ENCODE results near the gene LIPI. TPM values are rescaled to one million over a fixed set of nuclear protein-coding genes. Genes with fewer than 3 reads are reported as not detected.
"Not testable (repeated sequence)": the region's sequence is repeated elsewhere in the genome, so short reads cannot be mapped to it uniquely, and the experiment has no call there.

The LIPI gene
- total RNA-seq, 2 experiments from 2014 or later = not detected

GRCh38 chr21:14229399-14229798 lies 18.6 kb upstream of the LIPI start:
- POLR2A ChIA-PET = no interaction called here
- Mint-ChIP-seq H3K4me1 (ENCODE audit: low read depth) (no peaks in the 10 kb centered on the region), H3K27ac (no peak overlapping the region), H3K27me3 (ENCODE audit: low read depth) (no peaks in the 10 kb centered on the region), H3K9me3 (ENCODE audit: insufficient read depth) (peaks cover 8% of the 10 kb centered on the region), H3K36me3 (ENCODE audit: low read depth) (peaks cover 3% of the 10 kb centered on the region), H3K4me3 (no peak overlapping the region)
- CTCF ChIA-PET = no interaction called here
- ATAC-seq = no peak
- no peak for DNase-seq

DNA sequence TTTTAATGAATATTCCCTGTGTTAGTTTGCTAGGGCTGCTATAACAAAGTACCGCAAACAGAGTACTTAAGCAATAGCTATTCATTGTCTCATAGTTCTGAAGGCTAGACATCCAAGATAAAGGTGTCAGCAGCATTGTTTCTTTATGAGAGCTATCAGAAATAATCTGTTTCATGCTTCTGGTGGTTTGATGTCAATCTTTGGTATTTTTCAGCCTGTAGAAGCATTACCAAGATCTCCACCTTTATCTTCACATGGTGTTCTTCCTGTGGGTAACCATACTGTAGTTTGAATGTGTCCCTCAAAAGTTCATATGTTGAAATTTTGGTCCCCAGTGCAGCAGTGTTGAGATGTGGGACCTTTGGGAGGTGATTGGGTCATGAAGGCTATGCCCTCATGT lies 12.6 kb upstream of the LIPI start:
- Mint-ChIP-seq H3K4me3 (no peak overlapping the region), H3K36me3 (ENCODE audit: low read depth) (no peaks in the 10 kb centered on the region), H3K9me3 (ENCODE audit: insufficient read depth) (no peaks in the 10 kb centered on the region), H3K4me1 (ENCODE audit: low read depth) (no peaks in the 10 kb centered on the region), H3K27ac (no peak overlapping the region), H3K27me3 (ENCODE audit: low read depth) (peaks cover under 1% of the 10 kb centered on the region)
- POLR2A ChIA-PET = no interaction called here
- no peak for DNase-seq
- ATAC-seq = no peak
- CTCF ChIA-PET = no interaction called here

DNA sequence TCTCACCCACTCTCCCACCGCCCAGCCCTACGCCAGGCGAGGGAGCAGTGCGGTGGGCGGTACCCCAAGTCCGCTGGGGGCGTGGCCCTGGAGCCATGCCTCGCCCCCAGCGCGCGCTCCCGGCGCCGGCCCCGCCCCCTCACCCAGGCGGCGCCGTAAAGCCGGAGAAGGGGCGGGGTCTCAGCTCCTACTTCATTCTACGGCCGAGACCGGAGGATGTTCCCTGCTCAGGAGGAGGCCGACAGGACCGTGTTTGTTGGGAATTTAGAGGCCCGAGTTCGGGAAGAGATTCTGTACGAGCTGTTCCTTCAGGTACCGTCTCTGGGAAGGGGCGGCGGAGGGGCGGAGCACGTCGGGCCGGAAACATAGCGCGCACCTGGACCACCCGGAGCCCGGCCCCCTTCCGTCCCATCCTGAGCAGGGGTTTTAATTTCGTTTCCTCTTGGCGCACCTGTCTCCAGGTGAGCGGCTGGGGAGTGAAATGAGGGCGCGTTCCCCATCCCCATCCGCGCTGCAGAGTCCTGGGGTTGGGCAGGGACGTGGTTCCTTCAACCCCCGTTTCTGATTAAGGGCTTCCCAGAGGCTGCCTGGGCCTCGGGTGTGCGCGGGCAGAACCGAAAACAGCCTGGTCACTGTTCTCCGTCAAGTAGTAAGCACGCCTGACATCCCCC lies 5.4 kb upstream of the LIPI start, which contains the start of gene RBM11:
Gene RBM11, plus strand, starts transcription at position 187 of the 671 bp plus-strand sequence. Its CDS starts 30 bp downstream, at position 217.
- ATAC-seq (peak; percentile 95), DNase-seq (peak; percentile 76)
- no peaks in the 10 kb centered on the region for H3K9me3 Mint-ChIP-seq (ENCODE audit: insufficient read depth)
- POLR2A ChIA-PET = interaction anchor here (1.5 kb wide), 1 partner anchor 28 kb away, joined by 3 read pairs; no protein-coding TSS in a partner anchor
- no peaks in the 10 kb centered on the region for H3K36me3 Mint-ChIP-seq (ENCODE audit: low read depth)
- H3K27ac Mint-ChIP-seq = no peak within 1 kb of the TSS
- H3K4me1 Mint-ChIP-seq (ENCODE audit: low read depth) = peaks cover 7% of the 10 kb centered on the region
- peaks cover 10% of the 10 kb centered on the region for H3K27me3 Mint-ChIP-seq (ENCODE audit: low read depth)
- H3K4me3 Mint-ChIP-seq = peak within 1 kb of the TSS; percentile 80
- CTCF ChIA-PET = no interaction called here

- Mint-ChIP-seq H3K27ac (no peak overlapping the region), H3K27me3 (ENCODE audit: low read depth) (peaks cover 12% of the 10 kb centered on the region), H3K4me1 (ENCODE audit: low read depth) (peaks cover 7% of the 10 kb centered on the region), H3K4me3 (no peak overlapping the region), H3K36me3 (ENCODE audit: low read depth) (no peaks in the 10 kb centered on the region), H3K9me3 (ENCODE audit: insufficient read depth) (no peaks in the 10 kb centered on the region)
- DNase-seq (no peak), ATAC-seq (no peak)
- CTCF ChIA-PET = no interaction called here
- POLR2A ChIA-PET = no interaction called here
Measured at GRCh38 chr21:14213164-14213563, 2.4 kb upstream of the LIPI start.

DNA sequence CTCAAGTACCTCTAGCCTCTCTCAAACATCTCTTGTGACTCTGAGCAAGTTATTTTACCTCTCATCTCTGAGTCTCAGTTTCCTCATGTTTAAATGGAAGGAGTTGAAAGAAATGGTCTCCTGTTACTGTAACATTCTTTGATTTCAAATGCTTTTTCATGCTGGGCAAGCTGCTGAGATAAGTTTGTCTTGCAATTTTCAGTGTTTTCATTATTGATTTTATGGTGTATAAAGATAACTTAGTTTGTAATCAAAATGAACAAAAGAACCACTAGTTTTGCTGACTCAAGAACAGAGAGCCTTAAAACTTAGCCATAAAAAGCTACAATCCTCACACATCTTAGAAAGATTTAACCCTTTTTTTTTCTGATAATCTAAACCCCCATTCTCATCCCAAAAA lies 4.5 kb downstream of the LIPI start:
- Mint-ChIP-seq H3K9me3 (ENCODE audit: insufficient read depth) (no peaks in the 10 kb centered on the region), H3K27ac (no peak overlapping the region), H3K36me3 (ENCODE audit: low read depth) (no peaks in the 10 kb centered on the region), H3K4me3 (no peak overlapping the region), H3K27me3 (ENCODE audit: low read depth) (peaks cover 7% of the 10 kb centered on the region), H3K4me1 (ENCODE audit: low read depth) (no peaks in the 10 kb centered on the region)
- DNase-seq = no peak
- ChIA-PET POLR2A (no interaction called here), CTCF (interaction anchor here (0.7 kb wide), 1 partner anchor 49 kb away, joined by 3 read pairs; no protein-coding TSS in a partner anchor)
- no peak for ATAC-seq

DNA sequence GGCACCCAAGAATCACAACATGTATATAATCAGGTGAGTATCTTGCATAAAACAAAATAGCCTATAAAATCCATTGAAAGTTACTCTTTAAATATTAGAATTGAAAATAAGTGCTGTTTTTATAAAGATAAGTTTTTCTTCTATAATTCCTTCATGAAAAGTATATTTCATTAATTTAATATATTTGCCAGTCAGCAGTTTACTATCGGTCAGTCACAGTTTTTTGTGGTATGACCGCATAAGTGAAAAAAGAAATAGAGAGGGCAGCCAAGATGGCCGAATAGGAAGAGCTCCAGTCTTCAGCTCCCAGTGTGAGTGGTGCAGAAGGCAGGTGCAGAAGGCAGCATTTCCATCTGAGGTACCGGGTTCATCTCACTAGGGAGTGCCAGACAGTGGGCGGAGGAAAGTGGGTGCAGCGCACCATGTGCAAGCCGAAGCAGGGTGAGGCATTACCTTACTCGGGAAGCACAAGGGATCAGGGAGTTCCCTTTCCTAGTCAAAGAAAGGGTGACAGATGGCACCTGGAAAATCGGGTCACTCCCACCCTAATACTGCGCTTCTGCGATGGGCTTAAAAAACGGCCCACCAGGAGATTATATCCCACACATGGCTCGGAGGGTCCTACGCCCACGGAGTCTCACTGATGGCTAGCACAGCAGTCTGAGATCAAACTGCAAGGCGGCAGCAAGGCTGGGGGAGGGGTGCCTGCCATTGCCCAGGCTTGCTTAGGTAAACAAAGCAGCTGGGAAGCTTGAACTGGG lies 44.1 kb downstream of the LIPI start:
- DNase-seq; H3K4me1 Mint-ChIP-seq (ENCODE audit: low read depth); H3K9me3 Mint-ChIP-seq (ENCODE audit: insufficient read depth); H3K27ac Mint-ChIP-seq; H3K36me3 Mint-ChIP-seq (ENCODE audit: low read depth); POLR2A ChIA-PET; H3K4me3 Mint-ChIP-seq; ATAC-seq; CTCF ChIA-PET; H3K27me3 Mint-ChIP-seq (ENCODE audit: low read depth): not testable (repeated sequence)

GRCh38 chr21:14143999-14144398 lies 66.8 kb downstream of the LIPI start:
- no peak for DNase-seq
- H3K27me3 Mint-ChIP-seq (ENCODE audit: low read depth) = peaks cover 6% of the 10 kb centered on the region
- H3K36me3 Mint-ChIP-seq (ENCODE audit: low read depth) = no peaks in the 10 kb centered on the region
- H3K4me3 Mint-ChIP-seq = no peak overlapping the region
- ChIA-PET POLR2A (no interaction called here), CTCF (no interaction called here)
- no peak overlapping the region for H3K27ac Mint-ChIP-seq
- no peak for ATAC-seq
- H3K4me1 Mint-ChIP-seq (ENCODE audit: low read depth) = no peaks in the 10 kb centered on the region
- no peaks in the 10 kb centered on the region for H3K9me3 Mint-ChIP-seq (ENCODE audit: insufficient read depth)

DNA sequence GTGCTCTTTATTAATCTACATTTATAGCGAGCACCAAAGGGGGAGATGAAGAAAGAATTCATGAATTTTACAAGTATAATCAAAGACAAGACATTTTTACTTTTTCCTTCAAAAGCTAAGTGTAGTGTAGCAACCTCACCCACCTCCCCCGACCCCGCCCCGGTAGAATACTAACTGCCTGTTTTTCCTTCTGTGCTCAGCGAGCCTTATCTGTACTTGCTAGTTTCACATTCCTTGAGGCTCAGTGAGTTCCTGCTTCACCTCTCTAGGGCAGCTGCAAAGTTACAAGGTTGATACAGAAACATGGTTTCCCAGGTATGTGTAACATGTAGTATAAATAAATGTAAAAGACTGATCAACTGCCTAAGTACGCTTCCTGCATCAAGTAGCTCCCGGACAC lies 86.5 kb downstream of the LIPI start:
- DNase-seq (no peak), ATAC-seq (no peak)
- Mint-ChIP-seq H3K36me3 (ENCODE audit: low read depth) (no peaks in the 10 kb centered on the region), H3K27me3 (ENCODE audit: low read depth) (peaks cover 2% of the 10 kb centered on the region), H3K4me3 (no peak overlapping the region), H3K4me1 (ENCODE audit: low read depth) (peaks cover 13% of the 10 kb centered on the region), H3K9me3 (ENCODE audit: insufficient read depth) (no peaks in the 10 kb centered on the region), H3K27ac (no peak overlapping the region)
- POLR2A ChIA-PET = no interaction called here
- CTCF ChIA-PET = no interaction called here

DNA sequence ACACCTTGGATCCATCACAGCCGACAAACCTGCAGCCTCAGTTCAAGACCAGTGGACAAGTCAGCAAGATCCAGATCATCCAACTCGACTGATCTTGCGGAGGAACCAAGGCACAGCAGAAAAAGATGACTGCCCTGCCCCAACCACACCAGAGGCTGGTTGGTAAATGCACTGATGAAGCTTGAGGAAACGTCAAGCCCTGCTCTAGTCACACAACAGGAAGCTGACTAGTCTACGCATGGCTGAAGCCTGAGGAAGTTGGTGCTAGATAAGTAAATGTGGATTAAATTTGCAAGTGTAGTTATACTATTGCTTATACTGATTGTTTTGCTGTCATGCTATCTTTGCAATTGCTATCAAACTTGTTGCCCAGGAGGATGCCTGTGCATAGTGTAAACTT lies 89.0 kb downstream of the LIPI start:
- H3K36me3 Mint-ChIP-seq (ENCODE audit: low read depth) = no peaks in the 10 kb centered on the region
- peaks cover 13% of the 10 kb centered on the region for H3K4me1 Mint-ChIP-seq (ENCODE audit: low read depth)
- H3K27me3 Mint-ChIP-seq (ENCODE audit: low read depth) = no peaks in the 10 kb centered on the region
- H3K4me3 Mint-ChIP-seq = no peak overlapping the region
- no peak overlapping the region for H3K27ac Mint-ChIP-seq
- ATAC-seq (no peak), DNase-seq (no peak)
- CTCF ChIA-PET = no interaction called here
- POLR2A ChIA-PET = no interaction called here
- H3K9me3 Mint-ChIP-seq (ENCODE audit: insufficient read depth) = no peaks in the 10 kb centered on the region

DNA sequence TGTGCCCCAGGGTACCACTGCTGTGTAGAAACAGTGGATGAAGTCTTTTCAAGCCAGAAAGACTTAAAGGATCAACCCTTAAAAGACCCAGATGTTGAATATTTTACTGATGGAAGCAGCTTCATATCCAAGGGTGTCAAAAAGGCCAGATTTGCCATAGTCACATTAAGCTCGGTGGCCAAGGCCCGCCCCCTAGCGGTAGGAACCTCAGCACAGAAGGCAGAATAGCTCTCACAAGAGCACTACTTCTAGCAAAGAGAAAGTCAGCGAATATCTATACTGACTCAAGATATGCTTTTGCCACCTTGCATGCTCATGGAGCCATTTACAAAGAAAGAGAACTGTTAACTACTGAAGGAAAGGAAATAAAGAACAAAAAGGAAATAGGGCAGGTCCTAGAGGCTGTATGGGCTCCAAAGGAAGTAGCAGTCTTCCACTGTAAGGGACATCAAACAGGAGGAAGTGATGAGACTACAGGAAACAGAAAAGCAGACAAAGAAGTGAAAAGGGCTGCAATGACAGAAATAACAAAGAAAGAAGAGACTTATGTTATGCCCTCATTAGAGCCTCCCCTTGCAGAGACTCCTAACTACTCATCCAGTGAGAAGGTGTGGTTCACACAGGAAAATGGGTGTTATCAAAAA lies 90.5 kb downstream of the LIPI start:
- Mint-ChIP-seq H3K27ac (no peak overlapping the region), H3K27me3 (ENCODE audit: low read depth) (no peaks in the 10 kb centered on the region), H3K36me3 (ENCODE audit: low read depth) (no peaks in the 10 kb centered on the region), H3K9me3 (ENCODE audit: insufficient read depth) (no peaks in the 10 kb centered on the region), H3K4me1 (ENCODE audit: low read depth) (peaks cover 18% of the 10 kb centered on the region), H3K4me3 (no peak overlapping the region)
- ATAC-seq (peak; percentile 44), DNase-seq (peak; percentile 60)
- POLR2A ChIA-PET = no interaction called here
- CTCF ChIA-PET = interaction anchor here (1.2 to 1.7 kb wide), 4 partner anchors 9 to 27 kb away, joined by 4 to 7 read pairs (median 4); no protein-coding TSS in a partner anchor

- H3K4me3 Mint-ChIP-seq = no peak overlapping the region
- H3K9me3 Mint-ChIP-seq (ENCODE audit: insufficient read depth) = peaks cover 5% of the 10 kb centered on the region
- POLR2A ChIA-PET = no interaction called here
- no peaks in the 10 kb centered on the region for H3K27me3 Mint-ChIP-seq (ENCODE audit: low read depth)
- CTCF ChIA-PET = interaction anchor here (1.0 to 1.7 kb wide), 4 partner anchors 8 to 28 kb away, joined by 3 to 7 read pairs (median 4); no protein-coding TSS in a partner anchor
- ATAC-seq (no peak), DNase-seq (no peak)
- H3K4me1 Mint-ChIP-seq (ENCODE audit: low read depth) = peaks cover 18% of the 10 kb centered on the region
- H3K36me3 Mint-ChIP-seq (ENCODE audit: low read depth) = no peaks in the 10 kb centered on the region
- no peak overlapping the region for H3K27ac Mint-ChIP-seq
Measured at GRCh38 chr21:14119038-14119437, 91.7 kb downstream of the LIPI start.

- Mint-ChIP-seq H3K27ac (no peak overlapping the region), H3K4me3 (no peak overlapping the region), H3K4me1 (ENCODE audit: low read depth) (peaks cover 13% of the 10 kb centered on the region), H3K36me3 (ENCODE audit: low read depth) (peaks cover 5% of the 10 kb centered on the region), H3K9me3 (ENCODE audit: insufficient read depth) (peaks cover 5% of the 10 kb centered on the region), H3K27me3 (ENCODE audit: low read depth) (no peaks in the 10 kb centered on the region)
- ChIA-PET POLR2A (interaction anchor here (0.6 to 0.8 kb wide), 2 partner anchors 8 to 61 kb away, joined by 3 read pairs; no protein-coding TSS in a partner anchor), CTCF (no interaction called here)
- ATAC-seq (no peak), DNase-seq (no peak)
Measured at GRCh38 chr21:14116080-14116481, 94.7 kb downstream of the LIPI start.
